HG02884 (cell line): Measurements from ENCODE around the gene CTNNA3.
"Not testable (repeated sequence)": the region's sequence is repeated elsewhere in the genome, so short reads cannot be mapped to it uniquely, and the experiment has no call there.

Source experiments
- ATAC-seq: cut with Tn5 transposase; IDR thresholded peaks from one replicate; pipeline ENCODE4 v1.9.1; 2021; ENCODE audit warnings: mild to moderate bottlenecking, moderate library complexity; ENCODE audit not compliant: unreplicated experiment

Gene CTNNA3

DNA sequence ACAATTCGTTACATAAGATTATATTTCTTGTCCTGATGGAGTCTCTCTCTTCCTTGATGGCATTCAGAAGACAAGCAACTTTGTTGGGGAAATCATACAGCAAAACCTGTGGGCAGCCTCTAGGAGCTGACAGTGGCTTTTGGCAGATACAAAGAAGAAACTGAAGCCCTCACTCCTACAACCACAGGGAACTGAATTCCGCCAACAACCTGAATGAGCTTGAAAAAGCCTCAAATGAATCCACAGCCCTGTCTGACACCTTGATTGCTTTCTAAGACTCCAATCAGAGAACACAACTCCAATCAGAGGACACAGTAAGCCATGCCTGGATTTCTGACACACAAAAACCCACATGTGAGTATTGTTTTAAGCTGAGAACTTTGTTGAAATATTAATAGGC is 1346.9 kb downstream of the CTNNA3 start:
- ATAC-seq = no peak

DNA sequence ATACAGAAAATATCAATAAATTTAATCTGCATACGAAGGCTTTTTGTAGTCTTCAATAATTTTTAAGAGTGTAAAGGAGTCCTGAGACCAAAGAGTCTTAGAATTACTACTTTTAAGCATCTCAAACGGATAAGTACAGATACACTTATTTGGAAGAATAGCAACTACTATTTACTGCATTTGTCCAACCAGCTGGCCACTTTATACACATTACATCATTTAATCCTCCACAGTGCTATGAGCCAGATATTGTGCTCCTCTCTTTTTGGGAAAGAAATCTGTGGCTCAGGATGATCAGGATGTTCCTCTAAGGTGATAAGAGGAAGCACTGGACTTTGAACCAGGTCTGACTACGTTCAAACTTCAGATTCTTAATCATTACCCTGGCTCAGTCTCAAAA is 1358.8 kb downstream of the CTNNA3 start:
- no peak for ATAC-seq

DNA sequence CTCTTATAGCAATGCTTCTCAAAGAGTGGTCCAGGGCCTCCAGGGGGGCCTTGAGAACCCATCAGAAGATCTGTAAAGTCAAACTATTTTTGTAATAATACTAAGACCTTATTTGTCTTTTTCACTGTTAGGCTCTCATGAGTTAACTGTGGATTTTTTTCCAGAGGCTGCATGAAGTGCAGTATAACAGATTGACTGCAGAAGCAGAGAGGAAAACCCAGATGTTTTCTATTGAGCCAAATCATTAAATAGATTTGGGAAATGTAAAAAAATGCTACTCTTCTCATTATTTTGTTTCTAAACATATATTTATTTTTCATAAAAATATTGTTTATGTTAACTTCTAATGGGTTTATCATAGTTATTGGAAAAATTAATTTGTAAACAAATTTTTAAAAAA is 1359.2 kb downstream of the CTNNA3 start:
- ATAC-seq = no peak

DNA sequence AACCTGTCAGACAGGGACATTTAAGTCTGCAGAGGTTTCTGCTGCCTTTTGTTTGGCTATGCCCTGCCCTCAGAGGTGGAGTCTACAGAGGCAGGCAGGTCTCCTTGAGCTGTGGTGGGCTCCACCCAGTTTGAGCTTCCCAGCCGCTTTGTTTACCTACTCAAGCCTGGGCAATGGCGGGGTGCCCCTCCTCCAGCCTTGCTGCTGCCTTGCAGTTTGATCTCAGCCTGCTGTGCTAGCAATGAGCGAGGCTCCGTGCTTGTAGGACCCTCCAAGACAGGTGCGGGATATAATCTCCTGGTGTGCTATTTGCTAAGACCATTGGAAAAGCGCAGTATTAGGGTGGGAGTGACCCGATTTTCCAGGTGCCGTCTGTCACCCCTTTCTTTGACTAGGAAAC is 1360.2 kb downstream of the CTNNA3 start:
- ATAC-seq = not testable (repeated sequence)

DNA sequence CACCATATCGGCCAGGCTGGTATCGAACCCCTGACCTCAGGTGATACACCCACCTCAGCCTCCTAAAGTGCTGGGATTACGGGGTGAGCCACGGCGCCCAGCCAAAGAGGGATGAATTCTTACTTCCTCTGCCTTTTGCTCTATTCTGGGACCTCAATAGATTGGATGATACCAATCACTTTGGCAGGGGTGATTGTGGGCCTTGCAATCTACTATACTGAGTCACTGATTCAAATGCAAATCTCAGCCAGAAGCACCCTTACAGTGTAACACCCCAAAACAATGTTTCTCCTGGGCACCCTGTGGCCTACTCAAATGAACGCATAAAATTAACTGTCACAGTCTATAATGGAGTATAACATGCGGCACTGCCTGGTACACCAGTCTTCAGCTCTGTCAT is 1366.8 kb downstream of the CTNNA3 start:
- ATAC-seq = no peak

DNA sequence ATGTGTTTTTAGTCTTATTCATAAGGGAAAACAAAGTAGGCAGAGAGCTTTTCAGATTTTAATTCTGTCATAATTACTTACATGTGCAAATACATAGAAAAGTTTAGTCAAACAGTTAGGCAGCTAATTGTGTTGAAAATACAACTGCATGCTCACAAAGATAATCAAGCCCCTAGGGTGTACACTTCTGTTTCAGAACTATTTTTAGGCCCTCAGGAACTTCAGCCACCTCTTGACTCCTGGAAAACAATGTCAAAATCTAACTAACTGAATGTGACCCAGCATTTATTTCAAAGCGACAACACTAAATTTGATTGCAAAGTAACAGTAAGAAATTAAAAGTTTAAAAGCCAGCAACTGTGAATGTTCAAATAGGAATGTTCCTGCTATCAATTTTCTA is 1369.1 kb downstream of the CTNNA3 start:
- no peak for ATAC-seq

DNA sequence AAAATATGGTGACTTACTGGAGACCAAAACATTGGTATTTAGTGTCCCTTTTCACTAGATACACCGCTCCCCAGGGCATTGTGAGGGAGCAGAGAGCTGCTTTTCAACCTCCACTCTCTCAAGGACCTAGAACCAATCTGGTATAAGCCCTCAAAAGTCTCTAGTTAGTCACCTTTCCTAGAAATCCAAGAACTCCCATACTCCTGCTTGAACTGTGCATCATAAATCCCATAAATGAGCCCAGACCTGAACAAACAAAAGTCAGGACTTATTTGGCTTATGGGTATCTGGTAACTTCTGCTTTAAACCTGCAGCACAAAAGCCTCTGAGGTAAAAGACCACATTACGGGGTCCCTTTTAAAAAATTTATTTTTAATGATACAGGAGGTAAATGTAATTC is 1373.2 kb downstream of the CTNNA3 start:
- ATAC-seq = no peak

DNA sequence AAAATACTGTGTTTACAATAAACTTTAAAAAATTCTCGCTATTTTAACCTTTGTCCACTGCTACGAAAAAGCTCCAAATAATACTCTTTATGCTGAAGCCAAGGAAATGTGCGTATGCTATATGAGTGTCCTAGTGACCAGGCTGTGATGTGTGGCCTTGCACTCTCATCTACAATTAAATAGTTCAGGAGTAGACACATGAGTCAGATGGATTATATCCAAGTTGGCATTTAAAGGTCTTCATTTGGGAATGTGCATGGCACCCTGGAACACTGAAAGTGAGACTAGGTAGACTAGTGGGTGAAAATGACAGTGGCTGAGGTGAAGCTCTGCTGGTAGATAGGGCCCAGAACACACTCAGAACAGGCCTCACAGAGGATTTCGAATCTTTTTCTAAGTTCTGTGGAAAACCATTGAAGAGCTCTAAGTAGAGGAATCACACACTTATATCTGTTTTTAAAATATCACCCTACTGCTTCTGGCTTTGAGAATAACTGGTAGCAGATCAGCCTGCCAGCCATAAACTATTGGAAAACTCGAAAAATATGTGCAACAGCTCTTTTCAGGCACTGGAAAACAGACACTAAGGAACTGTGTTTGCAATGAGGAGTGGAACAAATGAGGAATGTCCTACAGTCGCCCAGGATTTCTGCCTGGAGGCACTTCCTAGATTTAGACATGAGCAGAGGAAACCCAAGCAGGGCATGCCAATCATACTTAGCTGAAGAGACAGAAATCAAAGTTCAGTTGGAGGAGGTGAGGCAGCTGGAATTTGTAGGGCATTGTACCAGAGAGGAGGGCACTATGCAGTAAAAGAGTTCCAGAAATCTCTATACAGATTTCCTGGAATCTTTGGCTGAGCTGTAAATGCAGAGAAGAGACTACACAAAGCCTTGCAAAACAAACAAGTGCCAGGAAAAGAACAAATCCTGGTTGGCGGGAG is 1374.0 kb downstream of the CTNNA3 start:
- no peak for ATAC-seq

DNA sequence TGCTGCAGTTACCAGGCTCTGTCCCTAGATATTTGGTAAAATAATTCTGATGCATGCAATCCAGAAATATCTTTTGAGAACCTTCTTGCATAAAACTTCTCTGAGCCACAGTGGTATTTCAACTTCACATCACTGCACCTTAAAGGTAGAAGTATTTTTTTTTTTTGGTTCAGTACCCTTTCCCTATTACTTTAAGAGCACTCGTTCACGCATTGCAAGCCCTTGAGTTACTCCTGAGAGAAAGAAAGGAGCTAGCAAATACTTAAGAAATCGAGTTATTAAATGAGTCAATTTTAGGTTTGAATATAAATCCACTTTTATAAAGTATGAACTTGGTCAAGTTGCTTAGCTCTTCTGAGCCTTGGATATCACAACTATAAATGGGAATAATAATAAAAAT is 1377.2 kb downstream of the CTNNA3 start:
- ATAC-seq = no peak

DNA sequence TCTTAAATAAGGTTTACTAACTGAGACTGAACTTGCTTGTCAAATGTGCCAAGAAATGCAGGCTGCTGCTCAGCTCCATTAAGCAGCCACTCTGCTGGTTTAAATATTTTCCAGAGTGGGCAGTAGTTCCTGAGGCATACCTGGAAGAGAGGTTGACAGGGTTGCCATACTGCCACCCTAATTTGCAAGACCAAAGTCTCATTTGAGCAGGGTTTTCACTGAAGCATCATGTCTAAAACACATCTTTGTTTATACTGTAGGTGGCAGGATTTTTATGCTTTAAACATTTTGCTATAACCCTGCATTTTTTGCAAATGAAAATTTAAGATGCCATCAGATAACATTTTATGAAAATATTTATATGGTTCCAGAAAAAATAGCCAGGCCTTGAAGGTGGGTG is 1388.2 kb downstream of the CTNNA3 start:
- no peak for ATAC-seq

DNA sequence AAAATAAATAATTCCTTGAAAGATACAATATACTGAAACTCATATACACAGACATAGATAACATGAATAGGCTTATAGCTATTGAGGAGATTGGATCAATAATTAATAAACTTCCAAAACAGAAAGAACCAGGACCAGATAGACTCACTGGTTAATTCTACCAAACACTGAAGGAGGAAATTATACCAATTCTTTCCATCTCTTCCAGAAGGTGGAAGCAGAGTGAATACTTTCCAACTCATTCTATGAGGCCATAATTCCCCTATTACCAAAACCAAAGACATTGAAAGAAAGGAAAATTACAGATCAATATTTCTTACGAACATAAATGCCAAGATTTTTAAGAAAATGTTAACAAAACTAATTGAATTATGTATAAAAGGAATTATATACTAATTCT is 1394.9 kb downstream of the CTNNA3 start:
- ATAC-seq = no peak

DNA sequence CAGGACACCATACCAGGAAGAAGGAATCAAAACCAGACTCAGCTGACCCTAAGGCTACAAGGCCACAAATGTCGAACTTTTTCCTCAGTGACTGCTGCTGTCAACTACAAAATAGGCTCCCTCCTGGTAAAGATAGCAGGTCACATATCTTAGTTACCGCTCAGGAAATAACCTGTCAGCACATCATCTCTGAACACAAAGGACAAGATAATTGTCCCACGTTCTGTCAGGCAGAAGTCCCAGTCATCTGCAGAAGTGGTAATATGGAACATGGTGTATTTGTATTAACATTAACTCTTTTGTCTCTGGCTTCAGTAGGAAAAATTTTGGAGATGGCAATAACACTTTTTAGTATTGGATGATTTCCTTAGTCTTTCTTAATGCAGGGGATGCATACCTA is 1400.4 kb downstream of the CTNNA3 start:
- ATAC-seq = no peak

DNA sequence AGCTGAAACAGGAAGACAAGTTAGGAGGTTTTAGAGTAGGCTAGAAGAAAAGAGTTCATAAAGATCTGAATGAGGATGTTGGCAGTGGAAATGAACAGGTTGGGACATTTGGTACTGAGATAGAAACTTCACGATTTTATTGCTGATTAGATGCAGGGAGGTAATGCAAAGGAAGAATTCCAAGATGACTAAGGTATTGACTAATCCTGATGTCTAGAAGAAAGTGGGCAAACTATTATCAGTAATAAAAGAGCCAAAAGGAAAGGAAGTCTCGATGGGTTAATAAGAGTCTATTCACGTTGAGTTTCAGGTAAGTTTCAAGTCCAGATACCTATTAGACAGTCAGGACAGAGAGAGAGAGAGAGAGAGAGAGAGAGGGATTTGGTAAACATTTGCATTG is 1401.5 kb downstream of the CTNNA3 start:
- no peak for ATAC-seq

DNA sequence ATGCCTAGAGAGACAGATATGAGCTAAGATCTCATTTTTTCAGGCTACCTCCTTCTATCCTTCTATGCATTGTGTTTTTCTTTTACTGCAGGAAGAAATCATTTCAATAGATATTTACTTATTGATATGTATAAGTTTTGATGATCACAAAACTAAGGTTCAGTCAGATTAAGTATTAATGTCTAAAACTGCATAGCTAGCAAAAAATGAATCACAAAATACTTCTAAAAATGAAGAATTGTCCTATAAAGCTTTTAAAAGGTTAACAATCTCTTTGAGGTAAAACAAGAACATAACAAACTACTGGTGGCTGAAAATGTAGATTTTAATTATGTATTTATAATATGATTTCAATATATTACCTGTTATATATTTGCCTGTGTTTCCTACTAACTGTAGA is 1403.1 kb downstream of the CTNNA3 start:
- ATAC-seq = no peak

DNA sequence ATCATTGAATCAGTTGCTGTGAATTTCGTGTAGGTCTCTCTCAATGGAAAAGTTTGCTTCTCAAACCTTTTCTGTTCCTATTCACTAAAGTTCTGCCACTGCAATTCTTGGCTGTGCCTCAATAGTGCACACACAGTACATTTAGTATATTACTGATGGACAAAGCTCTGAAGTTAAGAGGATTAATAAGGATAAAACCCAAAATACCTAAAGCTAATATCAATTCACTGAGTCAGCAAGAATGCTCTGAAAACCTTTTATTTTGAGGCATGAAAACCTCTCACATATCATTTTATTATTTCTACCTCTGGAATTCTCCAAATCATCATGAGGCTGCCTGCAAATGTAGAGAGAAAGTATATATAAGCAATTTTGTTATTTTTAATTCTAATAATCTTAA is 1403.5 kb downstream of the CTNNA3 start:
- no peak for ATAC-seq

DNA sequence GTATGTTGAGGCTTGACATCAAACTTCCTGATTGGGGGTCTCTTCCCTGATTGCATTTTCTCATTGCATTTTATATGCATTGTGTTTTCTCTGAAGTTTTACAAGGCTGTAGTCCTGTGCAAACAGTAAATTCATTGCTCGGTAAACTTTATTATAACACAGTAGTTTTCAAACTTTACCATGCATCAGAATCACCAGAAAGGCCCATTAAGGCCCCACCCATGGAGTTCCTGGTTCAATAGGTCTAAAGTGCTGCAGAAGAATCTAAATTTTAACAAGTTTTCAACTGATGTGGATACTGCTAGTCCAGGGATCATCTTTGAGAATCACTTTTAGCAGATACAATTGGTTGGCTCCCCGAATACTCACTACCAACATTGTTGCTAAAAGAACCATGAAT is 1404.9 kb downstream of the CTNNA3 start:
- ATAC-seq = no peak

DNA sequence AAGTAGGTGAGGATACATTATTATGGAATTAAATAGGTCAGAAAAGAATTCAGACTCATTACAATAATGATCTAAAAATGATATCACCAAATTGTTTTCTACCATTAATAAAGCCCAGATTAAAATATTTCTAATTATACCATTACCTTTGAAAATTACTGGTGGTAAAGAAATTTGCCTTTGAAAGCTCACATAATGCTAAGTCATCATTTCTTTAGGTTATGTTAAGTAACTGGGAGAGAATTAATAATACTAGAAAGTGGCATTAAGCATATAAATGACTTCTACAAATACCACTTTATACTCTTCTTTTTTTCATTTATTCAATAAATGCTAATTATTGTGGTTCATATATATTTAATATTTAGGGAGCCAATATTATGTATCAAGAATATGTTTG is 1411.4 kb downstream of the CTNNA3 start:
- ATAC-seq = no peak

DNA sequence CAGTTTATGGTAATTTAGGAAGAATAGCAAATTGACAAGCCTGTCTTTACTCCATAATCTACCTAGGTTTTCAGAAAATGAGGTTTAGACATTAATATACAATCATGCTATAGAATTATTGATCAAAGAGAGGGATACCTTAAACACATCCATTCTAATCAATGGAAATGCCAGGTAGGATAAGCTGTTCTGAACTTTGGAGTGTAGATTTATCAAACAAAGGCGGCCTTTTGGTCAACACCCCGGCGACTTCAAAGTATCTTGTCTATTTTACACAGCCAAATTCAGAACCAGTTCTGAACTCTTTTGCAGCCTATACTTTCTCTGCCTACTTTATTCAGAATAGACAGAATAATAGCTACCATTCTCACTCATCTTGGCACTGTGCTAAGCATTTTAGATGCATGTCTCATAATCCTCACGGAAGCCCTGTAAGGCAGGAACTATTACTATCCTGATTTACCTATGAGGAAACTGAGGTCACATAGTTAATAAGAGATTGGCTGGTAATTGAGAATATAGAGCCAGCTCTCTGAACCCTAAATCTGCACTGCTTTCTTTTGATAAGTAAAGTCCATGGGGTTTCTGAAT is 1412.0 kb downstream of the CTNNA3 start:
- no peak for ATAC-seq

DNA sequence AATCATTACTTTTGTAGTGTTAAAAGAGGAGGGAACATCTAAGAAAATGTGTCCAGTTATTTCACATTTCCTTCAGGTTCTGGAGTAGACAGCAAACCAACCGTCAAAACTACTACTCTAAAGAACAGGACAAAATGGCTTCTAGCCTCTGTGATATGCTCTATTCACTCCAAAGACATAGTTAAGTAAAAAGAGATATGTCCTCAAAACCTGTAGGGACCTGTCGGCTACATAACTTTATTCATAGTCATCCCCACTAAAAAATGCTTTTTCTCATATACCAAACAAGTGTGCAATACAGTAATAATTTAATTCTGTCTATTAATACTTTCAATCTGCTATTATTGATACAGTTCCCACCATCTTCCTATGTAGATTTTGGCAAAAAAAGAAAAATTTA is 1412.9 kb downstream of the CTNNA3 start:
- ATAC-seq = no peak

DNA sequence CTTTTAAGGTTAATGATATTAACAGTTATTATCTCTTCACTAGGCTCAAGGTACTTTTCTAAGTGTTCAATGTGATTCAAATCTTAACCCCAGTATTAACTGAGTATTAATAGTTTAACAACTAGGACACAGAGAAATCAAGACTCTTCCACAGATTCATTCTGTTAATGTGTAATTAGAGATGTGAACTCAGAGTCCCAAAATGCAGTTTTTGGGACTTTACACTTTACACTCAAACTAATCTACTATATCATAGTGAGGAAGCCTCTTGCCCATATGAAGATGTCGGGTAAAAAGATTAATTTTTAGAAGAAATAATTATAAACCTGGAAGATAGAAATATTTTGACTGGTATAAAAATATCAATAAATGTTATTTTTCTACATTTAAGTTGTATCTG is 1414.7 kb downstream of the CTNNA3 start:
- ATAC-seq = no peak

DNA sequence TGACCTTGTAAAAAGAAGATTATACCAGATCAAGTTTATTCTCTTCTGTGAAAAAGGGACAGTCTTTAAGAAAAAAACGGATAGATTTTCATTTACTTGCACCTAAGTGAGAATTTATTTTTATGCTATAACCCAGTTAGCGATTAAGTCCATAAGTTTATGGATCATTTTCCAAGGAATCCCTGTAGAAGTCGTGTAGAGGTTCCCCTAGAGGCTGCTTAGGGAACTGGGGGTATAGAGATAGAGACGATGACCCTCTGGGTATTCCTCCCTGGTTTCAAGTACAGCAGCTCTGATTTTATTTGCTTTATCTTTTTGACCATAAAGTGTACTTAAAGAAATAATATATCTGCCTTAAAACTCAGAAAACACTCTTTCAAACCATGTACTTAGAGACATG is 1418.5 kb downstream of the CTNNA3 start:
- no peak for ATAC-seq

DNA sequence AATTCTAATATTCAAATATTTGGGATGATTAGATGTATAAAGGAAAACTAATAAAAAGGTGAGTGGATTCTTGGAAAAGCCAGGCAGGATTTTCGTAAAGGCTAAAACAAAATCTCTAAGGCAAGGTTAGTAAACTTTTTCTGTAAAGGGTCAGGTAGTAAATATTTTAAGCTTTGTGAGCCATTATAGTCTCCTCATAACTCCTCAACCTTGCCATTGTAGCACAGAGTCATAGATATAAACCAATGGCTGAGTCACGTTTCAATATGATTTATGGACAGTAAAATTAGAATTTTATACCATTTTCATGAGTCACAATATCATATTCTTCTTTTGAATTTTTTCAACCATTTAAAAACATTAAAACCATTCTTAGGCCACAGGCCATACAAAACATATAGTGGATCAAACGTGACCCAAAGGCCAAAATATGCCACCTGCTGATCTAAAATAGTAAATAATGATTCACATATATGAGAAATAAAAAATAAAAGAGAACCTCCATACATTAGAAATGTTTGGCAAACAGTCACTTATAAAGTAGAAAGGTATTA is 1422.0 kb downstream of the CTNNA3 start:
- no peak for ATAC-seq
